PFSK-1 (cell line): ENCODE measurements around the gene RPL15.

Source experiments
- POLR2AphosphoS5 ChIP-seq: IDR thresholded peaks from 2 replicates; pipeline ENCODE4 v1.6.1; 2012; ENCODE audit warnings: low read depth, mild to moderate bottlenecking, control low read depth, low read length, moderate library complexity
- SIN3A ChIP-seq: IDR thresholded peaks from 2 replicates; pipeline ENCODE4 v1.6.1; 2012; ENCODE audit warnings: mild to moderate bottlenecking, low read length, moderate library complexity, borderline replicate concordance; ENCODE audit not compliant: insufficient read depth
- TAF1 ChIP-seq: IDR thresholded peaks from 2 replicates; pipeline ENCODE4 v1.6.1; 2012; ENCODE audit warnings: low read length, control low read depth, borderline replicate concordance; ENCODE audit not compliant: insufficient read depth
- TF ChIP-seq, protein P1 (sequence below), 2 experiments: IDR thresholded peaks; 2 replicates each; pipeline versions ENCODE4 v1.6.1 to v1.8.0; 2011 to 2012; ENCODE audit warnings: low read depth in 2 of 2, low read length in 2 of 2, control low read depth in 1 of 2, inconsistent platforms in 1 of 2, mild to moderate bottlenecking in 1 of 2, moderate library complexity in 1 of 2; ENCODE audit not compliant: insufficient read depth in 1 of 2

DNA sequence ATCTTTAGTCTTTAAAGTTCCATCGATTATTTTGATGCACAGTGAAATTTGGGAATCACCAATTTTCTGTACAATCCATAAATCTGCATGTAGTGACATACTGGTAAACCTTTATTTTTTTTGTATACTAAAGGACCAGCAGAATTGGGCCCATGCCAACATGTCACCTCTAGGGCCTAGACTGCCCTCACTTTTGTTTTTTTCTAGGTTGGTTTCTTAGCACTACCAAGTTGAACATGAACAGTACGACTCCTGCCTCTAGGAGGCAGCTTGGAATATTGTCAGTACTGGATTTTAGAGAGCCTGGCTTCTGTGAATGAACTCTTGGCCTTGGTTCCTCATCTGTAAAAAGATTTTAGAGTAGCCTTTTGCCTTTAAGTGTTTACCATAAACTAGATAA, 32.5 kb upstream of the RPL15 start:
- TF ChIP-seq TAF1 (no peak), POLR2AphosphoS5 (no peak), SIN3A (no peak)
- TF ChIP-seq, protein P1, sequence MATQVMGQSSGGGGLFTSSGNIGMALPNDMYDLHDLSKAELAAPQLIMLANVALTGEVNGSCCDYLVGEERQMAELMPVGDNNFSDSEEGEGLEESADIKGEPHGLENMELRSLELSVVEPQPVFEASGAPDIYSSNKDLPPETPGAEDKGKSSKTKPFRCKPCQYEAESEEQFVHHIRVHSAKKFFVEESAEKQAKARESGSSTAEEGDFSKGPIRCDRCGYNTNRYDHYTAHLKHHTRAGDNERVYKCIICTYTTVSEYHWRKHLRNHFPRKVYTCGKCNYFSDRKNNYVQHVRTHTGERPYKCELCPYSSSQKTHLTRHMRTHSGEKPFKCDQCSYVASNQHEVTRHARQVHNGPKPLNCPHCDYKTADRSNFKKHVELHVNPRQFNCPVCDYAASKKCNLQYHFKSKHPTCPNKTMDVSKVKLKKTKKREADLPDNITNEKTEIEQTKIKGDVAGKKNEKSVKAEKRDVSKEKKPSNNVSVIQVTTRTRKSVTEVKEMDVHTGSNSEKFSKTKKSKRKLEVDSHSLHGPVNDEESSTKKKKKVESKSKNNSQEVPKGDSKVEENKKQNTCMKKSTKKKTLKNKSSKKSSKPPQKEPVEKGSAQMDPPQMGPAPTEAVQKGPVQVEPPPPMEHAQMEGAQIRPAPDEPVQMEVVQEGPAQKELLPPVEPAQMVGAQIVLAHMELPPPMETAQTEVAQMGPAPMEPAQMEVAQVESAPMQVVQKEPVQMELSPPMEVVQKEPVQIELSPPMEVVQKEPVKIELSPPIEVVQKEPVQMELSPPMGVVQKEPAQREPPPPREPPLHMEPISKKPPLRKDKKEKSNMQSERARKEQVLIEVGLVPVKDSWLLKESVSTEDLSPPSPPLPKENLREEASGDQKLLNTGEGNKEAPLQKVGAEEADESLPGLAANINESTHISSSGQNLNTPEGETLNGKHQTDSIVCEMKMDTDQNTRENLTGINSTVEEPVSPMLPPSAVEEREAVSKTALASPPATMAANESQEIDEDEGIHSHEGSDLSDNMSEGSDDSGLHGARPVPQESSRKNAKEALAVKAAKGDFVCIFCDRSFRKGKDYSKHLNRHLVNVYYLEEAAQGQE (IDR thresholded peaks at IDR 0.05; ENCODE audit: insufficient read depth in 1 of 2, low read depth in 2 of 2, low read length in 2 of 2), result no peak
